Measurements from ENCODE around the gene DKKL1.

- TF ChIP-seq POLR2A (IDR thresholded peaks at IDR 0.05) (no peak), CTCF (IDR thresholded peaks at IDR 0.05) (no peak), POLR2AphosphoS5 (IDR thresholded peaks at IDR 0.05) (no peak)
Observed at GRCh38 chr19:49359851-49360820, 3.5 kb upstream of the DKKL1 start.
